Stimulated activated CD8-positive, alpha-beta memory T cell treated with anti-CD3 and anti-CD28 coated beads, Interleukin-7, amount 100 ng/mL, for 1 hour (primary cell): ENCODE data around the gene GALNT7.
"Not testable (repeated sequence)": the region's sequence is repeated elsewhere in the genome, so short reads cannot be mapped to it uniquely, and the experiment has no call there.

Experiments
- DNase-seq, 2 donors: peaks; one replicate each; pipeline ENCODE4 v3.0.0-alpha.2; 2020; ENCODE audit warnings: low read depth in 2 of 2

Gene GALNT7

GRCh38 chr4:173165706-173166105 is 2.9 kb upstream of the GALNT7 start:
- no peak for DNase-seq

DNA sequence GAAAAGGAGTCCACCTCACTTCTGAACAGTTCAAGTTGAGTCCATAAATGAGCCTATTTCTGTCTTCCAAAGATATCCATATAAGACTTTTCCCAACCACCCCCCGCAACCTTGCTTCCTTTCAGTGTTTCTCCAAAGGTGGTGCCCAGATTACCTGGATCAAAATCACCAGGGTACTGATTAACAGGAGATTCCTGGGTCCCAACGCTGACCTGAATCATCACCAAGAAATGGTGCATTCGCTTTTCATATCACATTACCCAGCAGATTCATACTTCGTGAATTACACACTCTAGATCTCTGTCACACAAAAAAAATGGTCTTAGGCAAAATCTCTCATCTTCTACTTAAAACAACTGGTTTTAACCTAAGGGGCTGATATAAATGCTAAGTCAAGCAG is 2.1 kb upstream of the GALNT7 start:
- no peak for DNase-seq

- no peak for DNase-seq
Measured at GRCh38 chr4:173167758-173168395, 734 bp upstream of the GALNT7 start.

GRCh38 chr4:173169178-173169427 is 492 bp downstream of the GALNT7 start:
- no peak for DNase-seq

GRCh38 chr4:173169428-173170181 is 994 bp downstream of the GALNT7 start:
- peak; percentile 19 to 23 for DNase-seq

- DNase-seq: no peak
Measured at GRCh38 chr4:173170182-173170778, 1.7 kb downstream of the GALNT7 start.

GRCh38 chr4:173171098-173171497 is 2.5 kb downstream of the GALNT7 start:
- no peak for DNase-seq

DNA sequence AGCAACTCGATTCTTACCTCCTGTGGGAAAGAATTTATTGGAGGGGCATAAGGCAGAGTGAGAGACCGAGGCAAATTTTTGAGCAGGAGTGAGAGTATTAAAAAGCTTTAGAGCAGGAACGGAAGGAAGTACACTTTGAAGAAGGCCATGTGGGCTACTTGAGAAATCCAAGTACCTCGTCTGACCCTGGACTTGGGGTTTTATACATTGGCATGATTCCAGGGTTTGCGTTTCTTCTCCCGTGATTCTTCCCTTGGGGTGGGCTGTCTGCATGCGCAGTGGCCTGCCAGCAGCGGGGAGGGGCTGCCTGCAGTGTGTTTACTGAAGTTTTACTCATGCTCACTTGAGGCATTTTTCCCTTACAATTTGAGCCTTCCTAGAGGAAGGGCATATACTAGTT is 3.4 kb downstream of the GALNT7 start:
- no peak for DNase-seq

GRCh38 chr4:173174184-173174583 is 5.6 kb downstream of the GALNT7 start:
- DNase-seq: no peak

- DNase-seq: no peak
Measured at GRCh38 chr4:173174594-173175012, 6.0 kb downstream of the GALNT7 start.

DNA sequence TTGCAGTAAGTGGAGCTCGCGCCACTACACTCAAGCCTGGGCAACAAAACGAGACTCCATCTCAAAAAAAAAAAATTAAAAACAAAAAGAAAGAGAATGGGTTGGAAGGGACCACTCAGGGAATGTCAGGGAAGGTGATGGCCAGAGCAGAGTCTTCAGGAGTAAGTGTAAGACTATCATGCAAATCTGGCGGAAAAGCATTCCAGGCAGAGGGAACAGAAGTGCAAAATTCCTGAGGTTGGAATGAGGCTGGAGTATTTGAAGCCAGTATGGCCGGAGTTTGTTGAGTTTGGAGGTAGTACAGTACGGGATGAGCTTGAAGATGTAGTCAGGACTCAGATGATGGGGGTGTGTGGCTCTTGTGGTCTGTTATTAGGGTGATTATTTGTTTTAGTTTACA is 7.4 kb downstream of the GALNT7 start:
- DNase-seq: no peak

DNA sequence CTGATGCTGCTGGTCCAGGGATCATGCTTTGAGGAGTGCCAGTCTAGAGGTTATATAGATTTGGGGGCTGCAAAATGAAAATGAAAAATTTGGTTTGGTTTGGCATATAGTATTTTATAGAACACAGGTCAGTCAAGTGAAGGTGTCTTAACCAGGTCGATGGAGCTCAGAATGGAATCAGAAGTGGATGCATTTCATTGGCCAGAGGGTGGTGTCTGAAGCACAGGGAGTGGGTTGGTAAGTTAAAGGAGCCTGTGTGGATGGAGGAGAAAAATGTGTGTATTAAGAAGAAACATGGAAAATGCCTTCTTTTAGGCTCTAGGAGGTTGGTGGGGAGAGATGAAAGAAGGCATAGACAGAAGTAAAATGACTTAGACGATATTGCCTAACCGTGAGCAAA is 8.6 kb downstream of the GALNT7 start:
- no peak for DNase-seq

DNA sequence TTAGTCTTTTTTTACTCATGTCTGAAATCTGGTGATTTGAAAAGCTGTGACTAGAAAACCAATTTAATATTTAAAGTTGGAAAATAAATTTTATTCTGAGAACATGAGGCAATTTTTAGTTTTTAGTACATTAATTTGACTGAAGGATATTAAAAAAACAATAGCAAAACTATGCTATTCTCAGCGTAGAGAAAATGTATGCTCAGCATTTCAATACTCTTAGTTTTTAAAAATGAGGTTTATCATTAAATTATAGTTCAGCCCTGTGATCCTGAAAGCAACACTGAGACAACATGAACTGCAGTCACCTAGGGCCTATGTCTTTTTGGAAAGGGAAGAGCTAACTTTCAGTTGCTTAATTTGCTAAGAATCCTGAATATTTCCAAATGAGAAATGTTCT is 9.5 kb downstream of the GALNT7 start:
- no peak for DNase-seq

DNA sequence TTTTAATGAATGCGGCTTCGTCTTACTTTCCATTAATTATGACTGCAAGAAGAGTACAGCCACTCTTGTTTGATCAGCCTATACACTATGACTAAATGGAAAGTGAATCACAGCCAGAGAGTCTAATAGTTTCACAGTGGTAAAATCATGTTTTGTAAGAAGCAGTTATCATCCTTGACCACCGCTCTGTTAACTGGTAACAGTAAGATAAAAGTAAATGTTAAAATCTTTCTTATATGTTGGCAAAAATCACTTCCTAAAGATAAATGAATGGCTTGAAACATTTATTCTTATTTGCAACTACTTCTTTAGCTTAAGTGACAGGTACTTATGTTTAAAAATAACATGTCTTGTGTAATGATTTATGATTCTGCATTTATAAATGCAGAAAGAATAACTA is 13.2 kb downstream of the GALNT7 start:
- DNase-seq: no peak

- DNase-seq: no peak
Measured at GRCh38 chr4:173182403-173182802, 13.8 kb downstream of the GALNT7 start.

DNA sequence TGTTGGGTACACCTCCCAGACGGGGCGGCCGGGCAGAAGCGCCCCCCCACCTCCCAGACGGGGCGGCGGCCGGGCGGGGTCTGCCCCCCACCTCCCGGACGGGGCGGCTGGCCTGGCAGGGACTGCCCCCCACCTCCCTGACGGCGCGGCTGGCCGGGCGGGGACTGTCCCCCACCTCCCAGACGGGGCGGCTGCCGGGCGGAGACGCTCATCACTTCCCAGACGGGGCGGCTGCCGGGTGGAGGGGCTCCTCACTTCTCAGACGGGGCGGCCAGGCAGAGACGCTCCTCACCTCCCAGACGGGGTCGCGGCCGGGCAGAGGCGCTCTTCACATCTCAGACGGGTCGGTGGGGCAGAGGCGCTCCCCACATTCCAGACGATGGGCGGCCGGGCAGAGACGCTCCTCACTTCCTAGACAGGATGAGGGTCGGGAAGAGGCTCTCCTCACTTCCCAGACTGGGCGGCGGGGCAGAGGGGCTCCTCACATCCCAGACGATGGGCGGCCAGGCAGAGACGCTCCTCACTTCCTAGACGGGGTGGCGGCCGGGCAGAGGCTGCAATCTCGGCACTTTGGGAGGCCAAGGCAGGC is 15.1 kb downstream of the GALNT7 start:
- not testable (repeated sequence) for DNase-seq

GRCh38 chr4:173185847-173186510 is 17.4 kb downstream of the GALNT7 start:
- DNase-seq: no peak

- DNase-seq: no peak
Measured at GRCh38 chr4:173187732-173188131, 19.1 kb downstream of the GALNT7 start.

DNA sequence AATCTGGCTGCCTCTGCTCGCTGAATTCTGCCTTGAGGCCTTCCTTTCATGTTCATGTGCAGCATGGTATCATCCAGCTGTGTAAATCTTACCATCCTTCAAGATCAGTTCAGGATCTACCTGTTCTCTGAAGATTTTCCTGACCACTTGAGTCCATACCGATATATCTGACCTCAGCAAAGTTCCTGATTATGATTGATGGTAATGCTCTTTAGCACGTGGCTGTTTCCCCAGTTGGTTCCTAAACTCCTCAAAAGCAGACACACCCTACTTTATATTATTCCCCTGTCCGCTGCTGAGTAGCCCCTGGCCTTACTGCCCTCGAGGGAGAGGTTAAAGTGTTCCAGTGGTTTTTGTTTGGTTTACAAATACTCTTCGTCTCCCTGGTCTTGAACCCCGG is 20.0 kb downstream of the GALNT7 start:
- DNase-seq: no peak

- no peak for DNase-seq
Measured at GRCh38 chr4:173189117-173189693, 20.6 kb downstream of the GALNT7 start.

DNA sequence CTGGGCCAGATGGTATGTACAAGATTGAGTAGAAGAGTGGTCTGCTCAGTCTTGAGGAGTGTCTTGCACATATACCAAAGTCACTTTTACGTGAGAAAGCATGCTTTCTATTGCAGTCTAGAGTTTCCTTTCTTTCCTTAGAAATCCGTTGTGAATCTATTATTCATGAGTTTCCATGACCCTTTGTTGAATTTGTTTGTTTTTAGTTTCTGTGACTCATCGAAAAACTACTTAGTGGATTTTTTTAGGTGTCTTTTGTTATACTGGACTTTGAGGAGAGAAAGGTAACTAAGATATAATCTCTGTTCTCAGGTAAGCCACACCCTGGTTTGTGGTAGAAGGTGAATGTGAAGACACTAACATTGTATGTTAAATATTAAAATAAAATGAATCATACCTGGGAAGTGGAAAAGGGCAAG is 23.0 kb downstream of the GALNT7 start:
- no peak for DNase-seq
